Measurements from ENCODE around the gene ODAD4.
"Not testable (repeated sequence)": the region's sequence is repeated elsewhere in the genome, so short reads cannot be mapped to it uniquely, and the experiment has no call there.

The ODAD4 gene

DNA sequence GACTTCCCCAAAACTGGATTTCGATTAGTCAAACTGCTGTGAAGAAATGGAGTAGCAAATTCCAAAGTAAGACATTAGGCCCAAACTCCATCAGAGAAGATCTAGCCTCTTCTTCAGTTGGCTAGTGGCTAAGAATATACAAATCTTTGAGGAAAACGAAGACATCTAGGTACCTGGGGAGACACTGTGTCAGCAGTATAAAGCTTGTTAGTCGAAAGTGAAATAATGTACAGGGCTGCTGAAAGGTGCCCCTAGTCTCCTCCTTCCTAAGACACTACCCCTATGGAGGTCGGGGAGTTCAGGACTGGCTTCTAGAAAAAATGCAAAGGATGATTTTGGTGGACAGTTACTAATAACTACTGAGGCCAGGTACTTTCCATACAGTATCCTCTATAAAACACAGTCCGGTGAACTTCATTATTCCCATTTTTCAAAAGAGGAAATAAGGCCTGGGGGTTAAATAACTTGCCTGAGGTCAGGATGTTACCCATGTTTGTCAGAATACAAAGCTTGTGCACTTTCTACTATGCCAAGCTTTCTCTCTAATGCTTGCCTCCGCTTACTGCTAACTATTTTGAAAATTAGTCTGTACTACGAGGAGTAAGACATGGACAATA is 71.9 kb downstream of the ODAD4 start:
- no peak for DNase-seq (ENCODE audit: low spot score)

DNA sequence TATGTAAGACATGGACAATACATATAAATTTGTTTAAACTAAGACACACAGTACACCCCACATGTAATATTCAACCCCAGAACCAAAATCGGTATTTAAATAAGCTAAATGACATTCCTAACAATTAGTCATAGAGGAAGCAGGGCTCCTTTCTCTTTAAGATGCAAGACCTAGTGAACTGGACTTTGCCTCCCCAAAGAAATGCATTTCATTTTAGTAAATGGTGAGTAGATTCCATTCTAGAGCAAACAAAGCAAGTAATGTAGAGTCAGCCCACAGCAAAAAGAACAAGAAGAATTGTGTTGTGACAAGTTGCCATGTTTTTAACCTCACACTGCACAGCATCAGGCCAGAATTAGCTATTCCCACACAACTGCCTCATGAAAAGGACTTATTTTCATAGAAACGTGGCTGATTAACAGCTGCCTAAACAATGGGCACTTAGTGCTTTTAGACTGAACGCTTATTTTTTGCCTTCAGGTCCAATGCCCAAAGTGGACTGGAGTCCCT is 72.4 kb downstream of the ODAD4 start:
- no peak for DNase-seq (ENCODE audit: low spot score)

DNA sequence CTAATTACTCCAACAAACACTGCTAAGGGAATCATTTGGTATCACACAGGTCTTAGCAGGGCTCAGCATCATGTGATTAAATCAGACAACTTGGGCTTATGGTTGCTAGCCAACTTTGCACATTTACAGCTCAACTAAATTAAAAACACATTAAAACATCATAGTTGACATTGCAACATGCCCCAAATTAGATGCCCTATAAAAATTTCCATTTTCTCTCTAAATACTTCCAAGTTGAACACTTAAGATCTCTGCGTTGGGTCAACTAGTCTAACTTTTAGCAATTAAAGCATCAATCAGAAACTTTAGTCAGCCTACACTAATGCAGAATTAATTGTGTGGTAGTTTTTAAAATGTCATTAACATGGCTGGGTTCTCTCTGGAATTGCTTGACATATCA is 74.7 kb downstream of the ODAD4 start:
- DNase-seq (ENCODE audit: low spot score), result no peak

DNA sequence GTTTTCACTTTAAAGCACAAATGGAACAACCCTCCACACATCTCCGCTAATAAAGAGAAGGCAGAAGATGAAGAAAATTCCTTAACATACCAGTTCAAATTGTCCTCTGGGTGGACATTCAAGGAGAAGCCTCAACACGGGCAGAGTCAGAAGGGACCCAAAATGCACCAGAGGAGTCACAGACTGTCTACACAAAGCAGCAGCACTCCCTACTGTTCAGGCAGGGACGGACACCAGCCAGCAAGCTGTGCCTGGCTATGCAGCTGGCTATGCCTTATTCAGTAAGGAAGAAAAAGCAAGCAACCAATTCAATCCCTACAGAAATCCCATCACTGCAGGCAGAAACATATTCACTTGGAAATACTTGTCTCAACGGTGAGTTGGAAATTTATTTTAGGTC is 78.8 kb downstream of the ODAD4 start:
- DNase-seq (ENCODE audit: low spot score), result no peak

DNA sequence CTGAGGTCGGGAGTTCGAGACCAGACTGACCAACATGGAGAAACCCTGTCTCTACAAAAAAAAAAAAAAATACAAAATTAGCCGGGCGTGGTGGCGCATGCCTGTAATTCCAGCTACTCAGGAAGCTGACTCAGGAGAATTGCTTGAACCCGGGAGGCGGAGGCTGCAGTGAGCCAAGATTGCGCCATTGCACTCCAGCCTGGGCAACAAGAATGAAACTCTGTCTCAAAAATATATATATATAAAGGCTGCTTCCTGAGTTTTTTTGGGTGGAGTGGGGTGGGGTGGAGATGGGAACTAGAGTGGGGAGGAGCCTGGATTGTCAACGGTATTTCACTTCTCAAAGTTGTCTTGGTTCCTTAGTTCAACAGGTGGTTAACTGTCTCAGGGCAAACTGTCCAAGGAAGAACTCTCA is 79.9 kb downstream of the ODAD4 start:
- not testable (repeated sequence) for DNase-seq (ENCODE audit: low spot score)

DNA sequence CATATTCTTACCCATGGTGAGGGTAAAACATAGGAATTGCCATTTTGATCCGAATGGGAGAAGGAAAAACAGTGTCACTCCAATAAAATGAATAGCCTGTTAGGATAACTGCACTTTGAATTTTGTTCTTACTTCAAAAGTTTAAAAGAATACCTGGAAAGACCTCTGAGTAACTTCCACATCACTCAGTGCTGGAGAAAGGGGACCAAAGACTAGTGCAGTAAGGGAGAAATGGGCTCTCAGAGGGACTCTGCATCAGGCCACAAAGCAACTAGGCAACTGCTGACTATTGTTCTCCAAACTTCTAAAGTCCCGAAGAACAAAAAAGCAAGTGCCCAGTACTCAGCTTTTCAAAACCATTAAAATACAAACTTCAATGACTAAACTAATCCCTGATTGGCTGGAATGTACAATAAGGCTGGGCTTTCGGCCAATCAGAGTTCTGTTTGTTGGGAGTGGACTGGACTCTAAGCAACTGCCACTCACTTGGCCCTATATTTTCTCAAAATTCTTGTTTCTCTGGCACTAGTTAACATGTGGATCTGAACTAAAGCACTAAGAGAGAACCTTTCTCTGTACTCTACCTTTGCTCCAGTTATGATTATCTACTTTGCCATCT is 80.6 kb downstream of the ODAD4 start:
- no peak for DNase-seq (ENCODE audit: low spot score)

DNA sequence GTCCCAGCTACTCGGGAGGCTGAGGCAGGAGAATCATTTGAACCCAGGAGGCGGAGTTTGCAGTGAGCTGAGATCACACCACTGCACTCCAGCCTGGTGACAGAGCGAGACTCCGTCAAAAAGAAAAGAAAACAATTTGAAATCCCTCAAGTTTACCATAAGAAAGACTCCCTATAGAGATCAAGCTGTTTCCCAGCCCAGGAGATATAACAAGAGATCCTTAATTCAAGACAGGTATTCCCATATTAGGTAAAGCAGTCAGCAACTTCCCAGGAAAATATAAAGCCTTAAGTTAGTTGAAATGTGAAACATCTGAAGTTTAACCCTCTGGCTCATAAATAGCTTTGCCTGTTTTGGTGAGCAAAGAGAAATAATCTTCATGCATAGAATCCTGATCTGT is 81.9 kb downstream of the ODAD4 start:
- DNase-seq (ENCODE audit: low spot score), result not testable (repeated sequence)

DNA sequence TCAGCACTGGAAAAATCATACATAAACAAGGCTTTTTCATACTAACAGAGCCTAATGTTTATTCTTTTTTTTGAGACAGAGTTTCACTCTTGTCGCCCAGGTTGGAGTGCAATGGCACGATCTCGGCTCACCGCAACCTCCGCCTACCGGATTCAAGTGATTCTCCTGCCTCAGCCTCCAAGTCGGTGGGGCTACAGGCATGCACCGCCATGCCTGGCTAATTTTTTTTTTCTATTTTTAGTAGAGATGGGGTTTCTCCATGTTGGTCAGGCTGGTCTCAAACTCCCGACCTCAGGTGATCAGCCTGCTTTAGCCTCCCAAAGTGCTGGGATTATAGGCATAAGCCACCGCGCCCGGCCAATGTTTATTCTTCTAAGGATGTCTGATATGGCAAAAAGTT is 83.3 kb downstream of the ODAD4 start:
- not testable (repeated sequence) for DNase-seq (ENCODE audit: low spot score)

Measured in germinal center (tissue), 1 donor.